ENCODE data around the gene THSD4. TPM values are rescaled to one million over a fixed set of nuclear protein-coding genes. Genes with fewer than 3 reads are reported as not detected.

THSD4 gene
- total RNA-seq, 1 experiment from 2014 or later, result 65.4 TPM

DNA sequence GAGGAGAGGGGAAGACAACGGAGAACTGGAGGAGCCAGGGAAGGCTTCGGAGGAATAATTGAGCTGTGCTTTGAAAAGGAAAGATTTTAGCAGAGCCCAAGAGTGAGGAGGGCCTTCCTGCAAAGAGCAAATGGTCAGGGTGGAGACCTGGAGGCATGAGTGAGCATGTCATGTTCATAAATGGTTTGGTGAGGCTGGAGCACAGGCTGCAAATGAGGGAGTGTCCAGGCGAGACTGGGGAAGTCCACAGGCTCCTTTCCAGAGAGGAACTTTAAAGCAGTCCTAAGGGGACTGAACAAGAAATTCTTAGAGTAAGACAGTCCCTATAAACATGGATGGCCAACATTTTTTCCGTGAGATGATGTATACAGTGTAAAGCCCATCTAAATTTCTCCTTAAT, 108.8 kb downstream of the THSD4 start:
- CTCF ChIA-PET, result no interaction called here
- in situ Hi-C loops (cut with HindIII; ENCODE audit: low pct_unique_long_range_greater_than_20kb, low sequenced_read_pairs) (no loop called here), intact Hi-C loops (cut with micrococcal nuclease; ENCODE audit: unreplicated experiment) (no loop called here)
- POLR2A ChIA-PET, result no interaction called here
- no TSS peak for BruUV-seq (replicated peaks)
- no peaks in the 10 kb centered on the region for H3K9me3 ChIP-seq (ENCODE audit: control insufficient read depth, insufficient read depth, low read depth, low read length)
- no peak overlapping the region for H3K4me3 ChIP-seq (ENCODE audit: low read depth in 2 of 2, low read length in 2 of 2)
- H3K36me3 ChIP-seq (ENCODE audit: control insufficient read depth, insufficient read depth, low read length), result no peaks in the 10 kb centered on the region
- no peak for TF ChIP-seq POLR2AphosphoS5 (IDR thresholded peaks at IDR 0.05; ENCODE audit: low read depth, low read length)
- no peak for TF ChIP-seq SIN3A (IDR thresholded peaks at IDR 0.05; ENCODE audit: borderline replicate concordance, insufficient read depth, low read depth, low read length)
- TF ChIP-seq, protein P1, sequence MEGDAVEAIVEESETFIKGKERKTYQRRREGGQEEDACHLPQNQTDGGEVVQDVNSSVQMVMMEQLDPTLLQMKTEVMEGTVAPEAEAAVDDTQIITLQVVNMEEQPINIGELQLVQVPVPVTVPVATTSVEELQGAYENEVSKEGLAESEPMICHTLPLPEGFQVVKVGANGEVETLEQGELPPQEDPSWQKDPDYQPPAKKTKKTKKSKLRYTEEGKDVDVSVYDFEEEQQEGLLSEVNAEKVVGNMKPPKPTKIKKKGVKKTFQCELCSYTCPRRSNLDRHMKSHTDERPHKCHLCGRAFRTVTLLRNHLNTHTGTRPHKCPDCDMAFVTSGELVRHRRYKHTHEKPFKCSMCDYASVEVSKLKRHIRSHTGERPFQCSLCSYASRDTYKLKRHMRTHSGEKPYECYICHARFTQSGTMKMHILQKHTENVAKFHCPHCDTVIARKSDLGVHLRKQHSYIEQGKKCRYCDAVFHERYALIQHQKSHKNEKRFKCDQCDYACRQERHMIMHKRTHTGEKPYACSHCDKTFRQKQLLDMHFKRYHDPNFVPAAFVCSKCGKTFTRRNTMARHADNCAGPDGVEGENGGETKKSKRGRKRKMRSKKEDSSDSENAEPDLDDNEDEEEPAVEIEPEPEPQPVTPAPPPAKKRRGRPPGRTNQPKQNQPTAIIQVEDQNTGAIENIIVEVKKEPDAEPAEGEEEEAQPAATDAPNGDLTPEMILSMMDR (IDR thresholded peaks at IDR 0.05), result no peak
- TF ChIP-seq, protein P2, sequence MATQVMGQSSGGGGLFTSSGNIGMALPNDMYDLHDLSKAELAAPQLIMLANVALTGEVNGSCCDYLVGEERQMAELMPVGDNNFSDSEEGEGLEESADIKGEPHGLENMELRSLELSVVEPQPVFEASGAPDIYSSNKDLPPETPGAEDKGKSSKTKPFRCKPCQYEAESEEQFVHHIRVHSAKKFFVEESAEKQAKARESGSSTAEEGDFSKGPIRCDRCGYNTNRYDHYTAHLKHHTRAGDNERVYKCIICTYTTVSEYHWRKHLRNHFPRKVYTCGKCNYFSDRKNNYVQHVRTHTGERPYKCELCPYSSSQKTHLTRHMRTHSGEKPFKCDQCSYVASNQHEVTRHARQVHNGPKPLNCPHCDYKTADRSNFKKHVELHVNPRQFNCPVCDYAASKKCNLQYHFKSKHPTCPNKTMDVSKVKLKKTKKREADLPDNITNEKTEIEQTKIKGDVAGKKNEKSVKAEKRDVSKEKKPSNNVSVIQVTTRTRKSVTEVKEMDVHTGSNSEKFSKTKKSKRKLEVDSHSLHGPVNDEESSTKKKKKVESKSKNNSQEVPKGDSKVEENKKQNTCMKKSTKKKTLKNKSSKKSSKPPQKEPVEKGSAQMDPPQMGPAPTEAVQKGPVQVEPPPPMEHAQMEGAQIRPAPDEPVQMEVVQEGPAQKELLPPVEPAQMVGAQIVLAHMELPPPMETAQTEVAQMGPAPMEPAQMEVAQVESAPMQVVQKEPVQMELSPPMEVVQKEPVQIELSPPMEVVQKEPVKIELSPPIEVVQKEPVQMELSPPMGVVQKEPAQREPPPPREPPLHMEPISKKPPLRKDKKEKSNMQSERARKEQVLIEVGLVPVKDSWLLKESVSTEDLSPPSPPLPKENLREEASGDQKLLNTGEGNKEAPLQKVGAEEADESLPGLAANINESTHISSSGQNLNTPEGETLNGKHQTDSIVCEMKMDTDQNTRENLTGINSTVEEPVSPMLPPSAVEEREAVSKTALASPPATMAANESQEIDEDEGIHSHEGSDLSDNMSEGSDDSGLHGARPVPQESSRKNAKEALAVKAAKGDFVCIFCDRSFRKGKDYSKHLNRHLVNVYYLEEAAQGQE (IDR thresholded peaks at IDR 0.05; ENCODE audit: insufficient read depth in 1 of 2, low read depth in 2 of 2, low read length in 1 of 2), result no peak
- no peak for TF ChIP-seq TCF7L2 (IDR thresholded peaks at IDR 0.05; ENCODE audit: low read depth, low read length)
- no peak for DNase-seq (ENCODE audit: low read depth, low spot score)
- ATAC-seq, result no peak
- no peak overlapping the region for H3K27ac ChIP-seq (ENCODE audit: low read length)
- no peaks in the 10 kb centered on the region for H3K4me1 ChIP-seq (ENCODE audit: control insufficient read depth, insufficient read depth, low read length)
- H3K27me3 ChIP-seq (ENCODE audit: control insufficient read depth, insufficient read depth, low read length), result no peaks in the 10 kb centered on the region

DNA sequence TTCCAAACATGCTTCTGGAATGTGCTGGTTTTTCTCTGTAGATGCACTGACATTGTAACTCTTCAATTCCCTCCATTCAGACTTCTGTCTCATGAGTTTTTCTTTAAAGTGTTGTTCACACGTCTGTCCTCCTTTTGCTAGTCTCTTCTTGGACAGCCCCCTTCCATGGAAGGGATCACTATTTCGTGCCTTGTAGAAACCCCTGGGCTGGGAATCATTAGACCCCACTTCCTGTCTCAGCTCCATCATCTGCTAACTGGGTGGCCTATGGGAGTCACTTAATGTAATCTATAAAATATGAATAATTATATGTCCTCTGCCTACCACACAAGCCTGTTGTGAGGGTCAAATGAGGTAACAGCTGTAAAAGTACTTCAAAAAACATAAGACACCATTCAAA, 110.6 kb downstream of the THSD4 start:
- TF ChIP-seq, protein P1 (IDR thresholded peaks at IDR 0.05), result no peak
- TF ChIP-seq SIN3A (IDR thresholded peaks at IDR 0.05; ENCODE audit: borderline replicate concordance, insufficient read depth, low read depth, low read length) (no peak), TCF7L2 (IDR thresholded peaks at IDR 0.05; ENCODE audit: low read depth, low read length) (no peak), POLR2AphosphoS5 (IDR thresholded peaks at IDR 0.05; ENCODE audit: low read depth, low read length) (no peak)
- TF ChIP-seq, protein P2 (IDR thresholded peaks at IDR 0.05; ENCODE audit: insufficient read depth in 1 of 2, low read depth in 2 of 2, low read length in 1 of 2), result no peak
- DNase-seq (ENCODE audit: low read depth, low spot score), result no peak
- Histone ChIP-seq H3K27ac (ENCODE audit: low read length) (no peak overlapping the region), H3K27me3 (ENCODE audit: control insufficient read depth, insufficient read depth, low read length) (no peaks in the 10 kb centered on the region), H3K4me3 (ENCODE audit: low read depth in 2 of 2, low read length in 2 of 2) (no peak overlapping the region), H3K4me1 (ENCODE audit: control insufficient read depth, insufficient read depth, low read length) (no peaks in the 10 kb centered on the region), H3K36me3 (ENCODE audit: control insufficient read depth, insufficient read depth, low read length) (no peaks in the 10 kb centered on the region), H3K9me3 (ENCODE audit: control insufficient read depth, insufficient read depth, low read depth, low read length) (no peaks in the 10 kb centered on the region)
- no peak for ATAC-seq
- in situ Hi-C loops (cut with HindIII; ENCODE audit: low pct_unique_long_range_greater_than_20kb, low sequenced_read_pairs) (no loop called here), intact Hi-C loops (cut with micrococcal nuclease; ENCODE audit: unreplicated experiment) (no loop called here)
- ChIA-PET CTCF (no interaction called here), POLR2A (interaction anchor here (0.7 kb wide), 1 partner anchor 16 kb away, joined by 20 read pairs; no protein-coding TSS in a partner anchor)
- no TSS peak for BruUV-seq (replicated peaks)
